ENCODE measurements around the gene CSNK2A3.

CSNK2A3 gene

GRCh38 chr11:11335043-11335442, 18.0 kb downstream of the CSNK2A3 start:
- DNase-seq (ENCODE audit: low spot score): no peak

- DNase-seq (ENCODE audit: low spot score): no peak
These were observed 18.4 kb downstream of the CSNK2A3 start for GRCh38 chr11:11334607-11335006.

DNA sequence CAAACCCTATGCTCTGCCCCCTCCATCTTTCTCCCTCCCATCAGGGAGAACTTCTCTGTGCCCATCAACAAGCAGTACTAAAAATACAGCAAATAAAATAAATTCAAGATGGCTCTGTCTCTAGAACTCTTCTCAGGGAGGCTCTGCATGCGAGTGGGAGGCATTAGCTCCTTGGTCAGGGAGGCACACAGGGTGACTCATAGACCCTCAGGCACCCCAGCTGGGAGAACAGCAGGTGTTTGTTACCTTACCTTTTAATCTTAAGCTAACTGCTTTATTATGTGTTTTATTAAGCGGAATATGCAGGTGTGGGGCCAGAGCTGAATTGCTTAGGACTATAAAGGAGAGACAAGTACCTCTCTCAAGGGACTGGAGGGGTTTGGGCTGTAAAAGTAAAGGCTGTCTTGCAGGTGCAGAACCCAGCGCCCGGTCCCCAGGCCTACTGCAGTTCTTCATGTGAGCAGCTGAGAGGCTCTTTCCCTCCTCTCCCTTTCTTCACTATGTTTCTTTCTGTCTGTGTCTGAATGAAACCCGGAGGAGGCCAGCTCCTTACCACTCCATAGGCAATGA, 20.8 kb downstream of the CSNK2A3 start:
- DNase-seq (ENCODE audit: low spot score): no peak

DNA sequence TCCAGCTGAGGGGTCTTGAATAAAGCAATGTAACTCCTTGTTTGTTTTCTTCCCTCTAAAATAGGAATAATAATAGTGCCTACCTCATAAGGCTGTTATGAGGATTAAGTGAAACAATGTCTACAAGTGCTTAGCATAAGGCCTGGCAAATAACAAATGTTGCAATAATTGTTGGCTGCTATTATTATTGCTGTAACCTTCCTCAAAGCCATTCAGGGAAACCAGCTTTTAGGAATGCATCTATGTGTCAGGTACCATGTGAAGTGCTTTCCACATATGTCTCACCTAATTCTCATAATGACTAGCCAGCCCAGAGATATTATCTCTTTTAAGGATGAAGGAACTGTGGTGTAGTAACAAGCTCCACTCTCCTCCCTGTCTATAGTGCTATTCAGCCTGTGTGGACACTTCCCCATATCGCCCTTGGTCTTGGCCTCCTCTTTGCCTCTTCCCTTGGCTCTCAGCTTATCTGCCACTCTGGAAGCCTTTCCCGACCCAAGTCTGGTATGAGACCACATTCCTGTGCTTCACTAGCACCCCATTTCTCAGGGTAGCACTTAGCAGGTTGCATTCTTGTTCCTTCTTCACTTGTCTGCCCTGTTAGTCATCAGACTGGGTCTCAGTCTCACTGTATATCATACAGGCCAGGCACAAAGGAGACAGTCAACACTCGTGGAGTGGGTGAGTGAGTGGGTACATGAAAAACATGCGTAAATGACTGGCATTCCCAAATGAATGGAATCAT, 23.8 kb downstream of the CSNK2A3 start:
- DNase-seq (ENCODE audit: low spot score): no peak

DNA sequence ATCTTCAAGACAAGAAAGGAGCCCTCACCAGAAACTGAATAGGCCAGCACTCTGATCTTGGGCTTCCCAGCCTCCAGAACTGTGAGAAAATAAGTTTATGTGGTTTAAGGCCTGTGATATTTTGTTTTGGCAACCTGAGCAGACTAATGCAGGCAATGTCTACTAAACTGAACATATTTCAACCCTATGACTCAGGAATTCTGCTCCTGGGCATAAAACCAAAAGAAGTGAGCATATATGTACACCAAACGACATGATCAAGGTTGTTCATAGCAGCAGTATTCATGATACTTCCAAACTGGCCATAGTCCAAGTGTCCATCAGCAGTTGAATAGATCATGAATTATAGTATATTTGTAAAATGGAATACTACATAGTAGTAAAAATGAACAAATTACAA, 29.0 kb downstream of the CSNK2A3 start:
- no peak for DNase-seq (ENCODE audit: low spot score)

- DNase-seq (ENCODE audit: low spot score): no peak
These were observed 30.9 kb downstream of the CSNK2A3 start for GRCh38 chr11:11322101-11322500.

- DNase-seq (ENCODE audit: low spot score): no peak
These were observed 32.2 kb downstream of the CSNK2A3 start for GRCh38 chr11:11320825-11321224.

- DNase-seq (ENCODE audit: low spot score): no peak
These were observed 34.1 kb downstream of the CSNK2A3 start for GRCh38 chr11:11318961-11319360.

GRCh38 chr11:11318461-11318860, 34.6 kb downstream of the CSNK2A3 start:
- DNase-seq (ENCODE audit: low spot score): no peak

DNA sequence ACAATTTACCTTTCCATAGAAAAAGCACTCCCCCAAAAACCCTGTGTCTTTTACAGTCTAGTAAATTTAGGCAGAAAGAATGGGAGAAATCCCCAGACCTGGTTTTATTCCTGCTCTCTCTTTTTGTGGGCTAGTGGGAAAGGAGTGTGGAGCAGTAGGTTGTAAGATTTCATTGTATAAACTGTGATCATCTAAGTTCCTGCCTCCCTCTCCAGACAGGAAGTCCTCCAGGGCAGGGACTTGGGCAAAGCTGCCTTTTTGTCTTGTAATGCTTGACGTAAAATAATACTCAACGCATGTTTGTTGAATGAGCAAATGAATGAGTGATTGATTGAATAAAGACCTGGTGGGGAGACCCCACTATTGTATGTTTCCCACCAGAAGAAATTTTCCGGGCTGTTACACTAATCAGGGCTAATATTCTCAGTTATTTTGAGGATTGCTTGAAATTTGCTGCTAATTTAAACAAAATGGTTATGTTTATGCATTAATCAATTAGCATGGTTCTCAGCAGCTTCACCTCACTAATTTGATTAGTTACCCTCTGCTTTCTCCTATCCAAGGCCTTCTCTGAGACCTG, 36.3 kb downstream of the CSNK2A3 start:
- DNase-seq (ENCODE audit: low spot score): no peak

DNA sequence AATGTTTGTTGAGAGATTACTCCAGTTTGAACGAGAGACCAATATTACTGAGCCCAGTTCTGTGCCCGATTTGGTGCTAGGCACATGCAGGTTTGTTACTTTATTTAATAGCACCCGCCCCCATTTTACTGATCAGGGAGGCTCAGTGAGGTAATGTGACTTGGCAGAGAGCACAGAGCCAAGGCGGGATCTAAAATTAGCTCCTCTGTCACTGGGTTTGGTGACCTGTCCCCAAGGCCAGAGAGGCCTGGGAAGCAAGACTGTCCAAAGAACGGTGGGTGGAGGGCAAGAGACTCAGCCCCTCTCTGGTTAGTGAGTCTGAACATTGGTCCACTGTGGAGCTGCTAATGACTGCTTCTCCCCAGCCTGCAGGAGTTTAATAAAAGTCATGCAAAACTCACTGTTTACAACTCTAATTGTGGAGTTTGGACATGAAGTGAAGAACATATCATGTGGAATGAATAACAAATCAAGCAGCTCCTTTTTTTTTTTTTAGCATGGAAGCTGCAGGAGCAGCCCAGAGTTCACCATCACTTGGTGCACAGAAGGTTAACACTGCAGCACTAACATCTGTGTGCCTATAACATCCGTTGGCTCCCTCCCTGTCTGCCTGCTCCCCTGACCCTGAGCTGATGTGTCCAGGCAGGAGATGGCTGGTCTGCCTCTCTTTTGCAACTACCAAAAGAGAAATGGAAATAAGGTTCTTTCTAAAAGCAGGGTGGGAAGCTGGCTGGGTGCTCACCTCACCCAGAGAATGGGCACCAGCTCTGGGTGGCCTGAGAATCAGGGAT, 39.0 kb downstream of the CSNK2A3 start:
- no peak for DNase-seq (ENCODE audit: low spot score)

GRCh38 chr11:11313426-11313825, 39.6 kb downstream of the CSNK2A3 start:
- no peak for DNase-seq (ENCODE audit: low spot score)

- DNase-seq (ENCODE audit: low spot score): no peak
These were observed 40.3 kb downstream of the CSNK2A3 start for GRCh38 chr11:11312738-11313137.

- DNase-seq (ENCODE audit: low spot score): no peak
These were observed 41.9 kb downstream of the CSNK2A3 start for GRCh38 chr11:11311169-11311568.

DNA sequence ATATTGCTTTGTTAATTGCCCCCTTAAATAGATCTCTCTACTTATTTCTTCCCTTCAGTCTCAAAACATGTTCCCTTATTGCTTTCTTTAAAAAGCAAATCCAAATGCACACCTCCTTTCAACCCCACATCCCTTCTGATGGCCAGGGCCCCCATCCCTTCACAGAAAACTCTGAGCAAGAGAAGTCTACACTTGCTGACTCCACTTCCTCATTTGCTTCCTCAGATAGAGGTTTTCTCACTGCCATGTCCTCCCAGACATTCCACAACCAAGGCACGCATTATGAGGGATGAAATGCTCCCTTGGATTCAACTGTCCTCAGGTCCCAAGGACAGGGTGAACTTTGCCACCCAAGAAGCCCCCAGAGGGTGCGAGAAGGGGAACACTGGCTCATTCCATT, 43.1 kb downstream of the CSNK2A3 start:
- DNase-seq (ENCODE audit: low spot score): no peak

GRCh38 chr11:11308249-11308648, 44.8 kb downstream of the CSNK2A3 start:
- DNase-seq (ENCODE audit: low spot score): no peak

DNA sequence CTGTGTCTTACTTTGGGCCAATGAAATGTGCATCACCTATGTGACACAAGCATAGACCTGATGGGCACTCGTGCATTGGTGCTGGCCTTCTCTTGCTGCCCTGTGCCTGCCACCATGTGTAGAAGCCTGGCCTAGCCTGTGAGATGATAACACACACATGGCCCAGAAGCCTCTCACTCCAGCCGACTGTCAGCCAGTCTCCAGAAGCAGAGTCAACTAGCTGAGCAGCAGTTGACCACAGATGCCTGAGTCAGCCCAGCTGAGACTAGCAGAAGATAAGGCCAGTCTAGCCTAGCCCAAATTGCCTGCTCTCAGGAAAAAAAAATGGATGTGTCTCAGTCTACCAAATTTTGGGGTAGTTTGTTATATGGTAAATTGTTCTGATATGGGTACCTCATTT, 46.2 kb downstream of the CSNK2A3 start:
- DNase-seq (ENCODE audit: low spot score): no peak

DNA sequence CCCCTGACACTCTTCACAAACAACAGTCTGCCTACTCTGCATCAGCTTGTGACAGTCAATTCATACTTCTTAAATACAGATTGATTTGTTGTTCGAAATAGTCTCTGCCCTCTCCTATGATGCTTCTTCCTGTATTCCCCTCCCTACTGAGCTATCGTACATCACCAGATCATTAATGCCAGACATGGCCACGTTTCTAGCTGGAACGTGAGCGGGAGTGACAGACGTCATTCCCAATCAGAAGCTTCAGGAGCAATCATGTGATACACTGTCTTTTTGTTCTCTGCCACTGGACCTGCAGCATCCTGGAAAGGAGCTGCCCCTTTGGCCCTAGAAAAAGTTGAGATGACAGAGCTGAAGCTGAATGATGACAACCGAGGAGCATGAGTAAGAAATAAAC, 48.5 kb downstream of the CSNK2A3 start:
- no peak for DNase-seq (ENCODE audit: low spot score)

DNA sequence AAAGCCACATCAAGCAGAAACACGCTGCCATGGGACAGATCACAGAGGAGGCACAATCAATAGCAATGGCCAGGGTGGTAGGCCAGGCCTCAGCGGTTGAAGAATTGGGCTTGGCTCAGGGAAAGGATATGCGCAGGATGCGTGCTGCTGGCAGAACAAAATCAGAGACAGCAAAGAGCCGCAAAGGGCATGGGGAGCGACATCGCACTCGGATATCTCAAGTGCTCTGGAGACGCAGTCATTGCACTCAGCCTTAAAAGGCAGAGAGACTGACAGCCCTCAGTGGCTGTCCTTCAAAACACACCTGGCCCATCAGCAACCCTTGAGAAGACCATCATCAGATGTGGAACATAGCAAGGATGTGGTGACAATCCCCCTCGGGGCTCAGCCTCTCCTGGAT, 50.5 kb downstream of the CSNK2A3 start:
- DNase-seq (ENCODE audit: low spot score): no peak

Data from CD4-positive, alpha-beta T cell treated with Interleukin-6 at 100 ng/mL for 8 hours (primary cell).